RWPE1 (cell line): Measurements from ENCODE around the gene GLT1D1.

Source experiments
- CTCF ChIA-PET: fragments of 350-600 bp; sonication (Branson Sonifier 250); formaldehyde crosslinking; extraction: SDS; loops from one replicate; lab custom pipeline; 2021; lab: Yijun Ruan, JAX
- POLR2A ChIA-PET: fragments of 400-600 bp; formaldehyde crosslinking; extraction: SDS; loops from one replicate; lab custom pipeline; 2020; ENCODE audit warnings: antibody characterized with exemption; ENCODE audit not compliant: low non-redundant PET; lab: Yijun Ruan, JAX
- DNase-seq: peaks from one replicate; pipeline ENCODE4 v3.0.0; 2012; ENCODE audit warnings: low spot score
- H3K27ac ChIP-seq: fragments of 450-650 bp; 2 replicates; pipeline ENCODE4 v1.5.1; 2017
- TF ChIP-seq, protein P1 (sequence below): fragments of 450-650 bp; conservative IDR thresholded peaks from 2 replicates; pipeline ENCODE4 v1.5.1; 2017; ENCODE audit warnings: low read depth, mild to moderate bottlenecking

The GLT1D1 gene

DNA sequence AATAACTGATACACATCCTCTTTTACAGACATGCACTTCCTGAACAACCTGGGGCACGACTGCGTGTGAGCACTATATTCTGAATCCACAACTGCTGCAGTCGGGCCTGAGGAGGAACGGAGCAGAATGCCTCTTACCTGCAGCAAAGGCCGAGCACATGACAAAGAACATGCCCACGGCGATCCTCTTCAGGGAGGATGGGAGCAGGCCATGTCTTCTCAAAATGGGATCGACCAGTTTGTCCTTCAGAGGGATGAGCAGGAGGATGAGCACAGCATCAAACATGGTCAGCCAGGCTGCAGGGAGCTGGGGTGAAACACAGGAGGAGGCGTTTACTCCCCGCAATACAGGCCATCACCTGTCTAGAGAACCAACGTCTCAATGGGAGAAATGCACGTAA is 44.6 kb upstream of the GLT1D1 start:
- H3K27ac ChIP-seq = no peak overlapping the region
- ChIA-PET CTCF (interaction anchor here (0.6 kb wide), 1 partner anchor 10 kb away, joined by 5 read pairs; no protein-coding TSS in a partner anchor), POLR2A (no interaction called here)
- DNase-seq = no peak
- TF ChIP-seq, protein P1, sequence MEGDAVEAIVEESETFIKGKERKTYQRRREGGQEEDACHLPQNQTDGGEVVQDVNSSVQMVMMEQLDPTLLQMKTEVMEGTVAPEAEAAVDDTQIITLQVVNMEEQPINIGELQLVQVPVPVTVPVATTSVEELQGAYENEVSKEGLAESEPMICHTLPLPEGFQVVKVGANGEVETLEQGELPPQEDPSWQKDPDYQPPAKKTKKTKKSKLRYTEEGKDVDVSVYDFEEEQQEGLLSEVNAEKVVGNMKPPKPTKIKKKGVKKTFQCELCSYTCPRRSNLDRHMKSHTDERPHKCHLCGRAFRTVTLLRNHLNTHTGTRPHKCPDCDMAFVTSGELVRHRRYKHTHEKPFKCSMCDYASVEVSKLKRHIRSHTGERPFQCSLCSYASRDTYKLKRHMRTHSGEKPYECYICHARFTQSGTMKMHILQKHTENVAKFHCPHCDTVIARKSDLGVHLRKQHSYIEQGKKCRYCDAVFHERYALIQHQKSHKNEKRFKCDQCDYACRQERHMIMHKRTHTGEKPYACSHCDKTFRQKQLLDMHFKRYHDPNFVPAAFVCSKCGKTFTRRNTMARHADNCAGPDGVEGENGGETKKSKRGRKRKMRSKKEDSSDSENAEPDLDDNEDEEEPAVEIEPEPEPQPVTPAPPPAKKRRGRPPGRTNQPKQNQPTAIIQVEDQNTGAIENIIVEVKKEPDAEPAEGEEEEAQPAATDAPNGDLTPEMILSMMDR = no peak

DNA sequence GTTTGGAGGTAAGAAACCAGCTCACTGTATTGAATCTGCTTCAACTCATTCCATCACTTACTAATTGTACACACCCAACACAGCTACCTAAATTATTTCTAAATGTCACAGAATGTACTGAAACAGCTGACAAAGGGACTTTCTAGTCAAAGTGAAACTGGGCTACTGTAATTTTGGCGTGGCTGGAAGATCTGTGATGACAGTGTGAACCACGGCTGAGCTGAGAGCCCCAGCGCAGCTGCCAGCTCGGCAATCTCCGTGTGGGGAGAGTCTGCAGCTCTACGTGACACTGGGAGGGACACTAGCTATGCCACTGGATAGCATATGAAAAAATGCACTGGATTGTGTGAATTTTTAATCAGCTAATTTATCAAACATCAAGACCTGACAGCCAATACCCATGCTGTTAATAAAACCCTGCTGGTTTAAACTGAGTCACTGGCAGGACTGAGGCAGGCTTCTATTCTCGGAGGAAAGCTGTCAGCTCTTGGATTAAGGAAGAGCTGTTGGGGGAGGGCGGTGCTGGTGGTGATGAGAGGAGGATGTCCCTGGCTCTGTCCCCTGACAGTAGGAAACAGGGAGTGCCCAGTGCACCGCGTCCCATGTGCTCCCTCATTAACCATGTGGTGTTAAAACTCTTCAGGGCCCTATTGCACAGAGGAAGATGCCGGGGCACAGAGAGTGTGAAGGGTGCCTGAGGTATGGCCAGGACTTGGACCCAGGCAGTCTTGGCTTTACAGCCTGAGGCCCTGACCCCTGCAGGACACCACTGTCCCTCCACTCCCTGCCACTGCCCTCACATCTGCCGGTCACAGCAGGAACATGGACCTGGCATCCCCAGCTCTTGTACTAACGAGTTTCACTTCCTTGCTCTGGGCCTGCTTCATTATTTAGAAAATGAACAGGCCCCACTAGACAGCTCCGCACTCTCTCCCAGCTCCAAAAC is 42.8 kb upstream of the GLT1D1 start:
- H3K27ac ChIP-seq = no peak overlapping the region; the same call in 1 of the 2 replicates
- no peak for DNase-seq
- ChIA-PET CTCF (interaction anchor here (0.7 kb wide), 1 partner anchor 1259 kb away, joined by 3 read pairs; no protein-coding TSS in a partner anchor), POLR2A (no interaction called here)
- TF ChIP-seq, protein P1 = no peak

DNA sequence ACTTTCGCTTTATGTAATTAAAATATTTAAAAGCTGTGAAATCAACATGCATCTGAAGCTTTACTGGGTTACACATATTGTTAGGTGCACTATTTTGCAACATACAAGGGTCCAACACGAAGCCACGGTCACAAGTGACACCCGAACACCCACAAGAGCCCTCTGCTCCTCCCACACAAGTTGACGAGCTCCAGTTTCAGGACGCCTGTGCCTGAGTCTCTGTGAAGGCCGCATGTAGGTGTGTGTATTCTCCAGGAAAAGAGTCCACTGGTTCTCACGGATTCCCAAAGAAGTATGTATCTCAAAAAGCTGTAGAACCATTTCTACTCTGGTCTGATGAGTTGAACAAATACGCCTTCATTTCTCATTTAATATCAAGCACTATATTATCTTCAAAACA is 41.5 kb upstream of the GLT1D1 start:
- no peak overlapping the region for H3K27ac ChIP-seq
- TF ChIP-seq, protein P1 = no peak
- ChIA-PET CTCF (no interaction called here), POLR2A (no interaction called here)
- DNase-seq = no peak

DNA sequence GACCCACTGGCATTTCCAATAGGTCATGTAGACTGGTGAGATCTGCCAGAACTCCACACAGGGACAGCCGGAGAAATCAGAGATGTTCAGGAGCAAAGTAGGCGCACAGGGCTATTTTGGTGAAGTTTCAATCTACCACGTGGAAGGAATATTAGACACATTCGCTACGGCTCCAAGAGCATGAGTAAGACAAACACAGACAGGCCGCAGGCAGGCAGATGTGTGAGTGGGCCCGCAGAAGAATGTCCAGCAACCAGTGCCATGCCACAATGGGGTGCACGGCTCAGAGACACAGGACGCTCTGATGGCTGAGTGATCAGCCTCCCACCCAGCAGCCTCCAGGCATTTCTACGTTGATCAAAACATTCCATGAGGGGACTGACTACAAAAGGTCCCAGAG is 39.9 kb upstream of the GLT1D1 start:
- POLR2A ChIA-PET = no interaction called here
- CTCF ChIA-PET = no interaction called here
- no peak for DNase-seq
- TF ChIP-seq, protein P1 = no peak
- no peak overlapping the region for H3K27ac ChIP-seq

DNA sequence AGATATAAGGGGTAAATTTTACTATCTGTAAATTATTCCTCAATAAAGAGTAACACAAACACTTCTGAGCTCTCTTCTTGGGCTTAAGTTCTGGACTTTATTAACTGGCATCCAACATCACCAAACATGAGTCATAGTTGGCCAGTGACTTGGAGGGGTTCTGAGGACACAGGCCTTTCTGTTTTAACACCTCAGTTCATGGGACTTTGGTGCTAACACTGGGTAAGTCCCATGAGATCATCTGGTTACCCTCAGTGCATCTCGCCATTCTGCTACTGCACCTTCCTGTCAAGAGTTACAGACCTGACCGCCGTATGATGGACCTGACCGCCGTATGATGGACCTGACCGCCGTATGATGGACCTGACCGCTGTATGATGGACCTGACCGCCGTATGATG is 39.4 kb upstream of the GLT1D1 start:
- POLR2A ChIA-PET = no interaction called here
- TF ChIP-seq, protein P1 = no peak
- no peak for DNase-seq
- CTCF ChIA-PET = no interaction called here
- H3K27ac ChIP-seq = no peak overlapping the region

DNA sequence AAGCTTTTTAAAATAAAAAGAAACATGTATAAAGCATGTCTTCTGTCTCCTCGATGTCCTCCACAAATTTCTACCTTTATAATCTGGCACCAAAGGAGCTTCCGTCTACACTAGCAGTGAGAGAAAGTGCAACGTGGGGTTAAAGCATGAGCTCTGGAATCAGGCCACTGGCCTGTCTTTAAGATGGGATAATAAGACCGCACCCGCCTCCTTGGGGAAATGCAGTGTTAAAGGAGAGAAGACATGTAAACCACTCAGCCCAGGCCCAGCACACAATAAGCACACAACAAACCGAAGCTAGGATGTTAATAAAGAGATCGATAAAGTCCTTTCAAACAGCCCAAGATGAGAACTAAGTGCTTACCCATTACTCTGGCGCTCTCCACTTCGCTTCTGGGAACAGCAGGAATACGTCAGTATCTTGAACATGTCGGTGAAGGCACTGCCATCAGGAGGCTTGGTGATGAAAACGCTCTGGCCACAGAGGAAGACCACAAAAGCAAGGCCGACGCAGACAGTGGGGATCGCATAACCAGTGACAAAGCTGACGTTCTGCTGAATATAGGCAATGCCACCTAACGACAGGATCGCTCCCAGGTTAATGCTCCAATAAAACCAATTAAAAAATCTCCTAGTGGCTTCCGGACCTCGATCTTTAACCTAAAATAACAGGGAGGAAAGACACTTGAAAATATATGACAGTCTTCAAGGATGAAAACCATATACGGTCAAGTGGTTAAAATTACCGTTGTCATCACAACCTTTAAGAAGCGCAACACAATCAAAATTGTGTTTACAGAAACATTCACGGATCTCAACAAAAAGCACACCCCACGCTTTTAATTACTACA is 38.6 kb upstream of the GLT1D1 start:
- no peak overlapping the region for H3K27ac ChIP-seq
- DNase-seq = no peak
- ChIA-PET CTCF (no interaction called here), POLR2A (no interaction called here)
- TF ChIP-seq, protein P1 = no peak
